ENCODE data around the gene ADARB1. TPM values are rescaled to one million over a fixed set of nuclear protein-coding genes. Genes with fewer than 3 reads are reported as not detected.

ADARB1 gene
- total and polyA plus RNA-seq, 8 donors: 23.8 to 53.4 (median 30.2) TPM

GRCh38 chr21:45209046-45209445 lies 134.7 kb downstream of the ADARB1 start:
- Histone ChIP-seq H3K9me3 (no peaks in the 10 kb centered on the region), H3K4me1 (no peaks in the 10 kb centered on the region), H3K36me3 (peaks cover 0 to 41% of the 10 kb centered on the region in 2 donors), H3K27ac (no peak overlapping the region), H3K27me3 (no peaks in the 10 kb centered on the region), H3K4me3 (no peak overlapping the region)
- TF ChIP-seq, protein P1, sequence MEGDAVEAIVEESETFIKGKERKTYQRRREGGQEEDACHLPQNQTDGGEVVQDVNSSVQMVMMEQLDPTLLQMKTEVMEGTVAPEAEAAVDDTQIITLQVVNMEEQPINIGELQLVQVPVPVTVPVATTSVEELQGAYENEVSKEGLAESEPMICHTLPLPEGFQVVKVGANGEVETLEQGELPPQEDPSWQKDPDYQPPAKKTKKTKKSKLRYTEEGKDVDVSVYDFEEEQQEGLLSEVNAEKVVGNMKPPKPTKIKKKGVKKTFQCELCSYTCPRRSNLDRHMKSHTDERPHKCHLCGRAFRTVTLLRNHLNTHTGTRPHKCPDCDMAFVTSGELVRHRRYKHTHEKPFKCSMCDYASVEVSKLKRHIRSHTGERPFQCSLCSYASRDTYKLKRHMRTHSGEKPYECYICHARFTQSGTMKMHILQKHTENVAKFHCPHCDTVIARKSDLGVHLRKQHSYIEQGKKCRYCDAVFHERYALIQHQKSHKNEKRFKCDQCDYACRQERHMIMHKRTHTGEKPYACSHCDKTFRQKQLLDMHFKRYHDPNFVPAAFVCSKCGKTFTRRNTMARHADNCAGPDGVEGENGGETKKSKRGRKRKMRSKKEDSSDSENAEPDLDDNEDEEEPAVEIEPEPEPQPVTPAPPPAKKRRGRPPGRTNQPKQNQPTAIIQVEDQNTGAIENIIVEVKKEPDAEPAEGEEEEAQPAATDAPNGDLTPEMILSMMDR (IDR thresholded peaks at IDR 0.05): no peak
- intact Hi-C loops (cut with DNase I): no loop called here
- ATAC-seq: no peak
- DNase-seq: no peak

DNA sequence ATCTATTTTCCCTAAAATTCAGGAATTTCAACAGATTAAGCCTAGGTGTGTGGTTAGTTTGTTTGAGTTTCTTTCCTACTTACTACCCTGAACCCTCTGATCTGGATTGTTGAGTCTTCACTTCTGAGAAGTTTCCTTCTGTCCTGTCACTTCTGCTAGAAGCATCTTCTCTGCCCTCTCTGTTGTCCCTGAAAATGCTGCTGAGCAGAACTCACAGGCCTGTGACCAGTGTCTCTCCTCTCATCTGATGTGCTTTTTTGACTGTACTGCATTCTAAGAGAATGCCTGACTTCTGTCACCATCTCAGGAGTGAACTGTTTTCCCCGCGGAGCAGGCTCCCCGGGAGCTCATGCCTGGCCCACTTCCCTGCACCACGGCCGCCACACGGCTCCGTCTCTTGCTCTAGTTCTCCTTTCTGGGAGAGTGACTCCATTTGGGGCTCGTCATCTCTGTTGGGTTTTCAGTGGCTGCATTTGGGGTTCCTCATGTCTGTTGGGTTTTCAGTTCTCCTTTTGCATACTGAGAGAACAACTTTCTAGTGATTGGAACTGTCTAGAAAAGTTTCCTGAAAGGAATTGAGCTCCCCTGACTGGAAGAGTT lies 135.4 kb downstream of the ADARB1 start:
- H3K9me3 ChIP-seq: no peaks in the 10 kb centered on the region
- H3K4me1 ChIP-seq: no peaks in the 10 kb centered on the region
- no peaks in the 10 kb centered on the region for H3K27me3 ChIP-seq
- peaks cover 0 to 35% of the 10 kb centered on the region in 2 donors for H3K36me3 ChIP-seq
- DNase-seq: no peak
- H3K27ac ChIP-seq: no peak overlapping the region
- H3K4me3 ChIP-seq: no peak overlapping the region
- TF ChIP-seq, protein P1 (IDR thresholded peaks at IDR 0.05): no peak
- peak; percentile 72 for ATAC-seq
- intact Hi-C loops (cut with DNase I): no loop called here

DNA sequence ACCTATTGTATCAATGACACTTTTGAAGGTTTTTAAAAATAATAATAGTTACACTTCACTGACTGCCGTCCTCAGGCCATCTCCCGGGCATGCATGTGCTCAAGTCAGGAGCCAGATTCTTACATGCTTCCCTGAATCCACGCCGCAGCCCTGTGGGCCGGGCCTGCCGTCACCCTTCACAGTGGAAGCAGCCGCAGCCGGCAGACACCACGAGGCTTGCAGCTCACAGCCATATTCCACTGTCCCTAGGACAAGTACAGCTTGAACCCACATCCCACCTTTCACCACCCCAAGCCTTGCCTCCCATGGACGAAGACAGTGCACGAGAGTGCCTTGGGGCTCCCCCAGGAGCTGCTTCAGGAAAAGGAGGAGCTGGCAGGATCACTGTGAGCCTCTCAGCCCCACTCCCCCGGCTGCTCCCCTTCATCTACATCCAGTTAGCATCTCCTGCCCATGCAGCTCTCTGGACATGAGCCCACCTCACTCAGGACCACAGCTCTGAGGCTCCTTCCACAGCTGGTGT lies 136.1 kb downstream of the ADARB1 start:
- H3K36me3 ChIP-seq: peaks cover 0 to 27% of the 10 kb centered on the region in 2 donors
- no peak for DNase-seq
- no peak overlapping the region for H3K27ac ChIP-seq

GRCh38 chr21:45211661-45212060 lies 137.3 kb downstream of the ADARB1 start:
- no peak overlapping the region for H3K4me3 ChIP-seq
- ATAC-seq: no peak
- no peak for DNase-seq
- H3K9me3 ChIP-seq: peaks cover 0 to 2% of the 10 kb centered on the region in 2 donors
- intact Hi-C loops (cut with DNase I): no loop called here
- peaks cover 0 to 27% of the 10 kb centered on the region in 2 donors for H3K36me3 ChIP-seq
- TF ChIP-seq, protein P1 (IDR thresholded peaks at IDR 0.05): no peak
- no peak overlapping the region for H3K27ac ChIP-seq
- no peaks in the 10 kb centered on the region for H3K4me1 ChIP-seq
- no peaks in the 10 kb centered on the region for H3K27me3 ChIP-seq

More for the DNA sequence above, 136.1 kb downstream of the ADARB1 start:
- Histone ChIP-seq H3K4me3 (no peak overlapping the region), H3K9me3 (no peaks in the 10 kb centered on the region), H3K4me1 (no peaks in the 10 kb centered on the region), H3K27me3 (no peaks in the 10 kb centered on the region)
- intact Hi-C loops (cut with DNase I): no loop called here
- TF ChIP-seq, protein P1 (IDR thresholded peaks at IDR 0.05): no peak
- no peak for ATAC-seq

GRCh38 chr21:45213392-45213791 lies 139.0 kb downstream of the ADARB1 start:
- TF ChIP-seq, protein P1 (IDR thresholded peaks at IDR 0.05): no peak
- no peak for DNase-seq
- no peak for ATAC-seq
- no peak overlapping the region for H3K27ac ChIP-seq
- peaks cover 0 to 27% of the 10 kb centered on the region in 2 donors for H3K36me3 ChIP-seq
- H3K27me3 ChIP-seq: no peaks in the 10 kb centered on the region
- intact Hi-C loops (cut with DNase I): no loop called here
- H3K9me3 ChIP-seq: peaks cover 0 to 12% of the 10 kb centered on the region in 2 donors
- H3K4me1 ChIP-seq: no peaks in the 10 kb centered on the region
- H3K4me3 ChIP-seq: no peak overlapping the region

All from left lung (tissue), 10 donors.